Neural progenitor cell (in vitro differentiated cells): ENCODE measurements around the gene PPFIA1. TPM values are rescaled to one million over a fixed set of nuclear protein-coding genes. Genes with fewer than 3 reads are reported as not detected.

Experiments used
- DNase-seq: peaks from one replicate; pipeline ENCODE4 v3.0.0-alpha.2; 2016; ENCODE audit warnings: low spot score
- H2AFZ ChIP-seq: fragments of 200-600 bp; sonication (generic); replicated peaks from 2 replicates; pipeline ENCODE4 v1.6.1; 2016; ENCODE audit warnings: antibody characterized with exemption
- H3F3A ChIP-seq: fragments of 200-600 bp; sonication (generic); 2 replicates; pipeline ENCODE4 v1.6.1; 2016; ENCODE audit warnings: antibody characterized with exemption, low read depth
- H3K27ac ChIP-seq: fragments of 200-600 bp; sonication (generic); 2 replicates; pipeline ENCODE4 v1.5.1; 2016; ENCODE audit warnings: mild to moderate bottlenecking
- H3K27me3 ChIP-seq: fragments of 200-600 bp; sonication (generic); 2 replicates; pipeline ENCODE4 v1.6.1; 2016; ENCODE audit warnings: mild to moderate bottlenecking, moderate library complexity
- H3K36me3 ChIP-seq: fragments of 200-600 bp; sonication (generic); 2 replicates; pipeline ENCODE4 v1.5.1; 2016
- H3K4me1 ChIP-seq: fragments of 200-600 bp; sonication (generic); 2 replicates; pipeline ENCODE4 v1.6.1; 2016; ENCODE audit warnings: mixed run types
- H3K4me2 ChIP-seq: fragments of 200-600 bp; sonication (generic); 2 replicates; pipeline ENCODE4 v1.6.1; 2016
- H3K4me3 ChIP-seq: fragments of 200-600 bp; sonication (generic); 2 replicates; pipeline ENCODE4 v1.5.1; 2016
- H3K79me2 ChIP-seq: fragments of 200-600 bp; sonication (generic); 2 replicates; pipeline ENCODE4 v1.6.1; 2016; ENCODE audit warnings: low read depth
- H3K9ac ChIP-seq: fragments of 200-600 bp; sonication (generic); 2 replicates; pipeline ENCODE4 v1.6.1; 2016
- H3K9me3 ChIP-seq: fragments of 200-600 bp; sonication (generic); 2 replicates; pipeline ENCODE4 v1.5.1; 2016; ENCODE audit warnings: low read depth
- H4K20me1 ChIP-seq: fragments of 200-600 bp; sonication (generic); 2 replicates; pipeline ENCODE4 v1.6.1; 2016; ENCODE audit warnings: low read depth
- H3K27ac Mint-ChIP-seq: 3 replicates; pipeline ENCODE4 v1.8.0; 2021; ENCODE audit warnings: mixed read lengths
- H3K27me3 Mint-ChIP-seq: 2 replicates; pipeline ENCODE4 v1.8.0; 2022; ENCODE audit warnings: low read depth, mild to moderate bottlenecking, inconsistent platforms, moderate library complexity, mixed read lengths; ENCODE audit not compliant: insufficient read depth
- H3K36me3 Mint-ChIP-seq: 3 replicates; pipeline ENCODE4 v1.8.0; 2021; ENCODE audit warnings: mixed read lengths
- H3K4me1 Mint-ChIP-seq: 3 replicates; pipeline ENCODE4 v1.8.0; 2021; ENCODE audit warnings: mixed read lengths
- H3K4me3 Mint-ChIP-seq: 3 replicates; pipeline ENCODE4 v1.8.0; 2021; ENCODE audit warnings: mild to moderate bottlenecking, moderate library complexity, mixed read lengths
- H3K9me3 Mint-ChIP-seq: 3 replicates; pipeline ENCODE4 v1.8.0; 2020; ENCODE audit warnings: mixed read lengths
- EZH2 ChIP-seq: fragments of 200-600 bp; sonication (generic); IDR thresholded peaks from 2 replicates; pipeline ENCODE4 v1.6.1; 2017; ENCODE audit warnings: antibody characterized with exemption, mild to moderate bottlenecking, moderate library complexity
- EZH2phosphoT487 ChIP-seq: fragments of 200-600 bp; sonication (generic); IDR thresholded peaks from 2 replicates; pipeline ENCODE4 v1.6.1; 2017; ENCODE audit warnings: antibody characterized with exemption
- total RNA-seq: library from RNA; depleted of rRNA; stranded (reverse); fragments of >200 nt; gene quantifications from 2 replicates; pipeline ENCODE4 v1.2.3, GENCODE V29; 2015; ENCODE audit warnings: low replicate concordance
- TF ChIP-seq, protein P1 (sequence below): fragments of 200-600 bp; sonication (generic); IDR thresholded peaks from 2 replicates; pipeline ENCODE4 v1.5.1; 2017; ENCODE audit warnings: antibody characterized with exemption, mild to moderate bottlenecking

Gene PPFIA1
- total RNA-seq, 1 donor from 2014 or later, result 42.6 TPM

- H3K4me1 ChIP-seq, result no peaks in the 10 kb centered on the region
- H3K9ac ChIP-seq, result no peak overlapping the region
- Mint-ChIP-seq H3K36me3 (peaks cover 14% of the 10 kb centered on the region), H3K27me3 (peaks cover 5% of the 10 kb centered on the region), H3K4me3 (no peak overlapping the region), H3K4me1 (no peaks in the 10 kb centered on the region), H3K9me3 (no peaks in the 10 kb centered on the region), H3K27ac (no peak overlapping the region)
- no peak for DNase-seq
- no peak overlapping the region for H3K27ac ChIP-seq
- H3K4me3 ChIP-seq, result no peak overlapping the region
- no peaks in the 10 kb centered on the region for H3F3A ChIP-seq
- no peaks in the 10 kb centered on the region for H3K79me2 ChIP-seq
- H4K20me1 ChIP-seq, result no peaks in the 10 kb centered on the region
- no peaks in the 10 kb centered on the region for H3K9me3 ChIP-seq
- peaks cover 3% of the 10 kb centered on the region for H3K36me3 ChIP-seq
- H2AFZ ChIP-seq, result no peak overlapping the region
- no peak for TF ChIP-seq EZH2phosphoT487
- TF ChIP-seq, protein P1, sequence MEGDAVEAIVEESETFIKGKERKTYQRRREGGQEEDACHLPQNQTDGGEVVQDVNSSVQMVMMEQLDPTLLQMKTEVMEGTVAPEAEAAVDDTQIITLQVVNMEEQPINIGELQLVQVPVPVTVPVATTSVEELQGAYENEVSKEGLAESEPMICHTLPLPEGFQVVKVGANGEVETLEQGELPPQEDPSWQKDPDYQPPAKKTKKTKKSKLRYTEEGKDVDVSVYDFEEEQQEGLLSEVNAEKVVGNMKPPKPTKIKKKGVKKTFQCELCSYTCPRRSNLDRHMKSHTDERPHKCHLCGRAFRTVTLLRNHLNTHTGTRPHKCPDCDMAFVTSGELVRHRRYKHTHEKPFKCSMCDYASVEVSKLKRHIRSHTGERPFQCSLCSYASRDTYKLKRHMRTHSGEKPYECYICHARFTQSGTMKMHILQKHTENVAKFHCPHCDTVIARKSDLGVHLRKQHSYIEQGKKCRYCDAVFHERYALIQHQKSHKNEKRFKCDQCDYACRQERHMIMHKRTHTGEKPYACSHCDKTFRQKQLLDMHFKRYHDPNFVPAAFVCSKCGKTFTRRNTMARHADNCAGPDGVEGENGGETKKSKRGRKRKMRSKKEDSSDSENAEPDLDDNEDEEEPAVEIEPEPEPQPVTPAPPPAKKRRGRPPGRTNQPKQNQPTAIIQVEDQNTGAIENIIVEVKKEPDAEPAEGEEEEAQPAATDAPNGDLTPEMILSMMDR, result no peak
- no peak for TF ChIP-seq EZH2
- no peaks in the 10 kb centered on the region for H3K27me3 ChIP-seq
- no peak overlapping the region for H3K4me2 ChIP-seq
Observed at GRCh38 chr11:70348191-70348590, 77.7 kb downstream of the PPFIA1 start.

GRCh38 chr11:70348608-70349007, 78.1 kb downstream of the PPFIA1 start:
- Histone ChIP-seq H3K4me2 (no peak overlapping the region), H3K4me3 (no peak overlapping the region), H3K36me3 (peaks cover 3% of the 10 kb centered on the region), H2AFZ (no peak overlapping the region), H3K4me1 (no peaks in the 10 kb centered on the region), H3K27ac (no peak overlapping the region), H3F3A (no peaks in the 10 kb centered on the region), H3K9me3 (no peaks in the 10 kb centered on the region), H4K20me1 (no peaks in the 10 kb centered on the region), H3K79me2 (no peaks in the 10 kb centered on the region), H3K27me3 (no peaks in the 10 kb centered on the region), H3K9ac (no peak overlapping the region)
- Mint-ChIP-seq H3K9me3 (no peaks in the 10 kb centered on the region), H3K27ac (no peak overlapping the region), H3K4me1 (no peaks in the 10 kb centered on the region), H3K27me3 (peaks cover 4% of the 10 kb centered on the region), H3K36me3 (peaks cover 13% of the 10 kb centered on the region), H3K4me3 (no peak overlapping the region)
- DNase-seq, result no peak
- TF ChIP-seq EZH2phosphoT487, result no peak
- TF ChIP-seq, protein P1, result no peak
- TF ChIP-seq EZH2, result no peak

- Histone ChIP-seq H3K9ac (no peak overlapping the region), H4K20me1 (no peaks in the 10 kb centered on the region), H3K4me3 (no peak overlapping the region), H2AFZ (no peak overlapping the region), H3K36me3 (peaks cover 10% of the 10 kb centered on the region), H3K27me3 (no peaks in the 10 kb centered on the region), H3F3A (no peaks in the 10 kb centered on the region), H3K4me2 (no peak overlapping the region), H3K4me1 (no peaks in the 10 kb centered on the region), H3K9me3 (no peaks in the 10 kb centered on the region), H3K79me2 (no peaks in the 10 kb centered on the region), H3K27ac (no peak overlapping the region)
- no peaks in the 10 kb centered on the region for H3K4me1 Mint-ChIP-seq
- H3K4me3 Mint-ChIP-seq, result no peak overlapping the region
- no peak overlapping the region for H3K27ac Mint-ChIP-seq
- TF ChIP-seq EZH2phosphoT487, result no peak
- TF ChIP-seq, protein P1, result no peak
- TF ChIP-seq EZH2, result no peak
- H3K27me3 Mint-ChIP-seq, result no peaks in the 10 kb centered on the region
- DNase-seq, result no peak
- no peaks in the 10 kb centered on the region for H3K9me3 Mint-ChIP-seq
- peaks cover 16% of the 10 kb centered on the region for H3K36me3 Mint-ChIP-seq
Observed at GRCh38 chr11:70351646-70352045, 81.2 kb downstream of the PPFIA1 start.
